ENCODE measurements around the gene DNAI2.
"Not testable (repeated sequence)": the region's sequence is repeated elsewhere in the genome, so short reads cannot be mapped to it uniquely, and the experiment has no call there.

Gene DNAI2

GRCh38 chr17:74272731-74273201 lies 1.3 kb upstream of the DNAI2 start:
- Histone ChIP-seq H3K9ac (ENCODE audit: low read depth in 1 of 2, low read length in 2 of 2) (no peak overlapping the region), H3K9me3 (ENCODE audit: control insufficient read depth in 2 of 2, low read length in 2 of 2) (no peaks in the 10 kb centered on the region), H3K36me3 (ENCODE audit: control insufficient read depth in 2 of 2, insufficient read depth in 2 of 2, low read length in 2 of 2) (no peaks in the 10 kb centered on the region), H3K27me3 (ENCODE audit: control insufficient read depth in 2 of 2, insufficient read depth in 2 of 2, low read length in 2 of 2) (peaks cover 2% of the 10 kb centered on the region in 2 donors), H3K4me3 (ENCODE audit: low read length in 2 of 2) (no peak overlapping the region), H3K4me1 (ENCODE audit: control insufficient read depth in 2 of 2, insufficient read depth in 2 of 2, low read length in 2 of 2) (peaks cover 2 to 4% of the 10 kb centered on the region in 2 donors), H3K27ac (ENCODE audit: low read depth in 2 of 2, low read length in 2 of 2) (no peak overlapping the region)

- Histone ChIP-seq H3K27me3 (ENCODE audit: control insufficient read depth in 2 of 2, insufficient read depth in 2 of 2, low read length in 2 of 2) (peaks cover 2% of the 10 kb centered on the region in 2 donors), H3K4me1 (ENCODE audit: control insufficient read depth in 2 of 2, insufficient read depth in 2 of 2, low read length in 2 of 2) (peaks cover 2 to 4% of the 10 kb centered on the region in 2 donors), H3K27ac (ENCODE audit: low read depth in 2 of 2, low read length in 2 of 2) (no peak overlapping the region), H3K4me3 (ENCODE audit: low read length in 2 of 2) (no peak overlapping the region), H3K36me3 (ENCODE audit: control insufficient read depth in 2 of 2, insufficient read depth in 2 of 2, low read length in 2 of 2) (no peaks in the 10 kb centered on the region), H3K9me3 (ENCODE audit: control insufficient read depth in 2 of 2, low read length in 2 of 2) (no peaks in the 10 kb centered on the region), H3K9ac (ENCODE audit: low read depth in 1 of 2, low read length in 2 of 2) (no peak overlapping the region)
These were observed 791 bp downstream of the DNAI2 start for GRCh38 chr17:74274709-74275340.

- Histone ChIP-seq H3K27me3 (ENCODE audit: control insufficient read depth in 2 of 2, insufficient read depth in 2 of 2, low read length in 2 of 2) (peaks cover 2% of the 10 kb centered on the region in 2 donors), H3K36me3 (ENCODE audit: control insufficient read depth in 2 of 2, insufficient read depth in 2 of 2, low read length in 2 of 2) (no peaks in the 10 kb centered on the region), H3K4me3 (ENCODE audit: low read length in 2 of 2) (no peak overlapping the region), H3K9ac (ENCODE audit: low read depth in 1 of 2, low read length in 2 of 2) (no peak overlapping the region), H3K27ac (ENCODE audit: low read depth in 2 of 2, low read length in 2 of 2) (no peak overlapping the region), H3K9me3 (ENCODE audit: control insufficient read depth in 2 of 2, low read length in 2 of 2) (no peaks in the 10 kb centered on the region), H3K4me1 (ENCODE audit: control insufficient read depth in 2 of 2, insufficient read depth in 2 of 2, low read length in 2 of 2) (peaks cover 2 to 4% of the 10 kb centered on the region in 2 donors)
These were observed 2.0 kb downstream of the DNAI2 start for GRCh38 chr17:74276051-74276476.

GRCh38 chr17:74276541-74277009 lies 2.5 kb downstream of the DNAI2 start:
- Histone ChIP-seq H3K9ac (ENCODE audit: low read depth in 1 of 2, low read length in 2 of 2) (no peak overlapping the region), H3K27ac (ENCODE audit: low read depth in 2 of 2, low read length in 2 of 2) (no peak overlapping the region), H3K4me1 (ENCODE audit: control insufficient read depth in 2 of 2, insufficient read depth in 2 of 2, low read length in 2 of 2) (peaks cover 2 to 4% of the 10 kb centered on the region in 2 donors), H3K36me3 (ENCODE audit: control insufficient read depth in 2 of 2, insufficient read depth in 2 of 2, low read length in 2 of 2) (no peaks in the 10 kb centered on the region), H3K4me3 (ENCODE audit: low read length in 2 of 2) (no peak overlapping the region), H3K9me3 (ENCODE audit: control insufficient read depth in 2 of 2, low read length in 2 of 2) (no peaks in the 10 kb centered on the region), H3K27me3 (ENCODE audit: control insufficient read depth in 2 of 2, insufficient read depth in 2 of 2, low read length in 2 of 2) (peaks cover 2% of the 10 kb centered on the region in 2 donors)

- peaks cover 2 to 4% of the 10 kb centered on the region in 2 donors for H3K4me1 ChIP-seq (ENCODE audit: control insufficient read depth in 2 of 2, insufficient read depth in 2 of 2, low read length in 2 of 2)
- no peaks in the 10 kb centered on the region for H3K36me3 ChIP-seq (ENCODE audit: control insufficient read depth in 2 of 2, insufficient read depth in 2 of 2, low read length in 2 of 2)
- H3K27me3 ChIP-seq (ENCODE audit: control insufficient read depth in 2 of 2, insufficient read depth in 2 of 2, low read length in 2 of 2): peaks cover 2% of the 10 kb centered on the region in 2 donors
- H3K9me3 ChIP-seq (ENCODE audit: control insufficient read depth in 2 of 2, low read length in 2 of 2): no peaks in the 10 kb centered on the region
- no peak overlapping the region for H3K9ac ChIP-seq (ENCODE audit: low read depth in 1 of 2, low read length in 2 of 2)
- no peak overlapping the region for H3K4me3 ChIP-seq (ENCODE audit: low read length in 2 of 2)
- no peak overlapping the region for H3K27ac ChIP-seq (ENCODE audit: low read depth in 2 of 2, low read length in 2 of 2)
These were observed 3.9 kb downstream of the DNAI2 start for GRCh38 chr17:74277935-74278334.

- not testable (repeated sequence) for H3K9me3 ChIP-seq (ENCODE audit: control insufficient read depth in 2 of 2, low read length in 2 of 2); H3K9ac ChIP-seq (ENCODE audit: low read depth in 1 of 2, low read length in 2 of 2); H3K27ac ChIP-seq (ENCODE audit: low read depth in 2 of 2, low read length in 2 of 2); H3K4me3 ChIP-seq (ENCODE audit: low read length in 2 of 2); H3K27me3 ChIP-seq (ENCODE audit: control insufficient read depth in 2 of 2, insufficient read depth in 2 of 2, low read length in 2 of 2); H3K36me3 ChIP-seq (ENCODE audit: control insufficient read depth in 2 of 2, insufficient read depth in 2 of 2, low read length in 2 of 2); H3K4me1 ChIP-seq (ENCODE audit: control insufficient read depth in 2 of 2, insufficient read depth in 2 of 2, low read length in 2 of 2)
These were observed 5.6 kb downstream of the DNAI2 start for GRCh38 chr17:74279617-74280016.

- Histone ChIP-seq H3K27me3 (ENCODE audit: control insufficient read depth in 2 of 2, insufficient read depth in 2 of 2, low read length in 2 of 2) (peaks cover 2 to 3% of the 10 kb centered on the region in 2 donors), H3K4me1 (ENCODE audit: control insufficient read depth in 2 of 2, insufficient read depth in 2 of 2, low read length in 2 of 2) (no peaks in the 10 kb centered on the region), H3K4me3 (ENCODE audit: low read length in 2 of 2) (no peak overlapping the region), H3K36me3 (ENCODE audit: control insufficient read depth in 2 of 2, insufficient read depth in 2 of 2, low read length in 2 of 2) (no peaks in the 10 kb centered on the region), H3K9ac (ENCODE audit: low read depth in 1 of 2, low read length in 2 of 2) (no peak overlapping the region), H3K27ac (ENCODE audit: low read depth in 2 of 2, low read length in 2 of 2) (no peak overlapping the region), H3K9me3 (ENCODE audit: control insufficient read depth in 2 of 2, low read length in 2 of 2) (no peaks in the 10 kb centered on the region)
These were observed 6.1 kb downstream of the DNAI2 start for GRCh38 chr17:74280093-74280513.

GRCh38 chr17:74281799-74282198 lies 7.8 kb downstream of the DNAI2 start:
- Histone ChIP-seq H3K36me3 (ENCODE audit: control insufficient read depth in 2 of 2, insufficient read depth in 2 of 2, low read length in 2 of 2) (no peaks in the 10 kb centered on the region), H3K27ac (ENCODE audit: low read depth in 2 of 2, low read length in 2 of 2) (no peak overlapping the region), H3K27me3 (ENCODE audit: control insufficient read depth in 2 of 2, insufficient read depth in 2 of 2, low read length in 2 of 2) (peaks cover 2 to 4% of the 10 kb centered on the region in 2 donors), H3K9me3 (ENCODE audit: control insufficient read depth in 2 of 2, low read length in 2 of 2) (no peaks in the 10 kb centered on the region), H3K4me3 (ENCODE audit: low read length in 2 of 2) (no peak overlapping the region), H3K9ac (ENCODE audit: low read depth in 1 of 2, low read length in 2 of 2) (no peak overlapping the region), H3K4me1 (ENCODE audit: control insufficient read depth in 2 of 2, insufficient read depth in 2 of 2, low read length in 2 of 2) (no peaks in the 10 kb centered on the region)

GRCh38 chr17:74282274-74282586 lies 8.2 kb downstream of the DNAI2 start:
- H3K4me3 ChIP-seq (ENCODE audit: low read length in 2 of 2); H3K27me3 ChIP-seq (ENCODE audit: control insufficient read depth in 2 of 2, insufficient read depth in 2 of 2, low read length in 2 of 2); H3K27ac ChIP-seq (ENCODE audit: low read depth in 2 of 2, low read length in 2 of 2); H3K9me3 ChIP-seq (ENCODE audit: control insufficient read depth in 2 of 2, low read length in 2 of 2); H3K9ac ChIP-seq (ENCODE audit: low read depth in 1 of 2, low read length in 2 of 2); H3K36me3 ChIP-seq (ENCODE audit: control insufficient read depth in 2 of 2, insufficient read depth in 2 of 2, low read length in 2 of 2); H3K4me1 ChIP-seq (ENCODE audit: control insufficient read depth in 2 of 2, insufficient read depth in 2 of 2, low read length in 2 of 2): not testable (repeated sequence)

GRCh38 chr17:74282587-74283370 lies 8.7 kb downstream of the DNAI2 start:
- no peaks in the 10 kb centered on the region for H3K9me3 ChIP-seq (ENCODE audit: control insufficient read depth in 2 of 2, low read length in 2 of 2)
- no peak overlapping the region for H3K4me3 ChIP-seq (ENCODE audit: low read length in 2 of 2)
- H3K27me3 ChIP-seq (ENCODE audit: control insufficient read depth in 2 of 2, insufficient read depth in 2 of 2, low read length in 2 of 2): peaks cover 2 to 4% of the 10 kb centered on the region in 2 donors
- no peak overlapping the region for H3K9ac ChIP-seq (ENCODE audit: low read depth in 1 of 2, low read length in 2 of 2)
- no peak overlapping the region for H3K27ac ChIP-seq (ENCODE audit: low read depth in 2 of 2, low read length in 2 of 2)
- H3K36me3 ChIP-seq (ENCODE audit: control insufficient read depth in 2 of 2, insufficient read depth in 2 of 2, low read length in 2 of 2): no peaks in the 10 kb centered on the region
- no peaks in the 10 kb centered on the region for H3K4me1 ChIP-seq (ENCODE audit: control insufficient read depth in 2 of 2, insufficient read depth in 2 of 2, low read length in 2 of 2)
